Erythroblast (primary cell): ENCODE measurements around the gene VAV1.

Experiments
- GATA1 ChIP-seq: IDR thresholded peaks from 2 replicates; pipeline ENCODE4 v1.6.1; 2011; ENCODE audit warnings: low read depth, mild to moderate bottlenecking, control low read depth, low read length, moderate library complexity
- POLR2A ChIP-seq: IDR thresholded peaks from 2 replicates; pipeline ENCODE4 v1.6.1; 2011; ENCODE audit warnings: mild to moderate bottlenecking, low read length

- TF ChIP-seq POLR2A (no peak), GATA1 (no peak)
These were observed 6.7 kb upstream of the VAV1 start for GRCh38 chr19:6765738-6766356.
